A549 (cell line): ENCODE results near the gene GDF7. TPM values are rescaled to one million over a fixed set of nuclear protein-coding genes. Genes with fewer than 3 reads are reported as not detected.

Experiments used
- ATAC-seq, 2 experiments: fragments of 200-7000 bp in 1 of 2; fragments of >200 bp in 1 of 2; cut with Nextera tagmentation in 1 of 2; cut with Tn5 transposase in 1 of 2; 3 replicates each; pipeline versions ENCODE4 v1.8.0 to v1.9.1; 2018 to 2020; ENCODE audit warnings: mild to moderate bottlenecking in 1 of 2, moderate library complexity in 1 of 2
- CTCF ChIA-PET: fragments of 300-600 bp; sonication (Branson Sonifier 250); formaldehyde crosslinking; extraction: SDS; loops from one replicate; lab custom pipeline; 2021; ENCODE audit warnings: antibody characterized with exemption, inconsistent platforms; lab: Yijun Ruan, JAX
- POLR2A ChIA-PET: fragments of 350-600 bp; formaldehyde crosslinking; extraction: SDS; loops from one replicate; lab custom pipeline; 2021; ENCODE audit warnings: antibody characterized with exemption, inconsistent platforms; lab: Yijun Ruan, JAX
- DNase-seq, 2 experiments: peaks; one replicate each; pipeline versions ENCODE4 v3.0.0 to v3.0.0-alpha.2; 2011 to 2016; ENCODE audit warnings: low read depth in 1 of 2, low spot score in 1 of 2
- FAIRE-seq: peaks from 2 replicates; lab custom pipeline; 2011; peaks lifted over from hg19 to GRCh38; lab: Jason Lieb, UNC
- H3K27ac ChIP-seq, 2 experiments: fragments of >200 bp; sonication (Bioruptor Twin); formaldehyde crosslinking; 3 replicates each; pipeline ENCODE4 v1.5.1; 2016 to 2017
- H3K4me1 ChIP-seq: fragments of >200 bp; sonication (Bioruptor Twin); formaldehyde crosslinking; 3 replicates; pipeline ENCODE4 v1.6.1; 2016
- H3K4me2 ChIP-seq: fragments of >200 bp; sonication (Bioruptor Twin); formaldehyde crosslinking; 3 replicates; pipeline ENCODE4 v1.6.1; 2016
- H3K4me3 ChIP-seq: fragments of >200 bp; sonication (Bioruptor Twin); formaldehyde crosslinking; 3 replicates; pipeline ENCODE4 v1.5.1; 2016
- H3K9me3 ChIP-seq: fragments of >200 bp; sonication (Bioruptor Twin); formaldehyde crosslinking; 3 replicates; pipeline ENCODE4 v1.6.1; 2016
- CBX8 ChIP-seq: fragments of 200-600 bp; sonication (generic); IDR thresholded peaks from 2 replicates; pipeline ENCODE4 v1.6.1; 2016
- CEBPB ChIP-seq, 2 experiments: fragments of >200 bp in 1 of 2; sonication (Bioruptor Twin) in 1 of 2; formaldehyde crosslinking in 1 of 2; IDR thresholded peaks; 2 replicates each; pipeline ENCODE4 v1.6.1; 2012 to 2016
- EHF ChIP-seq: fragments of 250-450 bp; sonication (Bioruptor Pico); IDR thresholded peaks from 2 replicates; pipeline ENCODE4 v1.5.0; 2020; ENCODE audit warnings: mild to moderate bottlenecking
- EHMT2 ChIP-seq: fragments of 200-600 bp; sonication (generic); IDR thresholded peaks from 2 replicates; pipeline ENCODE4 v1.6.1; 2016; ENCODE audit warnings: antibody characterized with exemption, low read depth, mild to moderate bottlenecking, moderate library complexity
- EP300 ChIP-seq, 2 experiments: fragments of >200 bp; sonication (Bioruptor Twin); formaldehyde crosslinking; IDR thresholded peaks; 2 replicates in 1 of 2; 3 replicates in 1 of 2; pipeline ENCODE4 v1.6.1; 2016 to 2017
- ESRRA ChIP-seq: fragments of 150-350 bp; IDR thresholded peaks from 2 replicates; pipeline ENCODE4 v1.6.1; 2014; ENCODE audit warnings: mild to moderate bottlenecking, low read length, borderline replicate concordance
- FOSB ChIP-seq: fragments of 250-450 bp; sonication (Bioruptor Pico); IDR thresholded peaks from 2 replicates; pipeline ENCODE4 v1.5.0; 2020; ENCODE audit warnings: mild to moderate bottlenecking, moderate library complexity
- FOSL2 ChIP-seq, 2 experiments: fragments of 450-650 bp in 1 of 2; fragments of >200 bp in 1 of 2; sonication (Bioruptor Twin) in 1 of 2; formaldehyde crosslinking; IDR thresholded peaks; 2 replicates each; pipeline versions ENCODE4 v1.5.0 to v1.6.1; 2016 to 2020; ENCODE audit warnings: mild to moderate bottlenecking in 1 of 2, moderate library complexity in 1 of 2
- HDAC2 ChIP-seq: fragments of 200-600 bp; sonication (generic); IDR thresholded peaks from 2 replicates; pipeline ENCODE4 v1.6.1; 2016
- HEYL ChIP-seq: fragments of 250-450 bp; sonication (Bioruptor Pico); IDR thresholded peaks from 2 replicates; pipeline ENCODE4 v1.8.0; 2021; ENCODE audit warnings: mild to moderate bottlenecking, moderate library complexity
- HOXA7 ChIP-seq: fragments of 250-450 bp; sonication (Bioruptor Pico); IDR thresholded peaks from 2 replicates; pipeline ENCODE4 v1.5.0; 2020; ENCODE audit warnings: mild to moderate bottlenecking, moderate library complexity
- HOXB13 ChIP-seq: fragments of 250-450 bp; sonication (Bioruptor Pico); IDR thresholded peaks from 2 replicates; pipeline ENCODE4 v1.5.0; 2020; ENCODE audit warnings: low read depth, mild to moderate bottlenecking, moderate library complexity
- HOXB5 ChIP-seq: fragments of 250-450 bp; sonication (Bioruptor Pico); IDR thresholded peaks from 2 replicates; pipeline ENCODE4 v1.5.0; 2020; ENCODE audit warnings: mild to moderate bottlenecking, moderate library complexity
- JUNB ChIP-seq: fragments of >200 bp; sonication (Bioruptor Twin); formaldehyde crosslinking; IDR thresholded peaks from 2 replicates; pipeline ENCODE4 v1.6.1; 2016
- KDM1A ChIP-seq: fragments of 200-600 bp; sonication (generic); IDR thresholded peaks from 2 replicates; pipeline ENCODE4 v1.6.1; 2016; ENCODE audit warnings: low read depth, mild to moderate bottlenecking
- KDM5A ChIP-seq: fragments of 200-600 bp; sonication (generic); IDR thresholded peaks from 2 replicates; pipeline ENCODE4 v1.6.1; 2016; ENCODE audit warnings: antibody characterized with exemption, mild to moderate bottlenecking
- MAFK ChIP-seq: fragments of 450-650 bp; IDR thresholded peaks from 2 replicates; pipeline ENCODE4 v1.6.1; 2014; ENCODE audit not compliant: partially characterized antibody
- MAZ ChIP-seq: fragments of 150-350 bp; IDR thresholded peaks from 2 replicates; pipeline ENCODE4 v1.6.1; 2014; ENCODE audit warnings: antibody characterized with exemption, low read depth, low read length, borderline replicate concordance
- NFE2L2 ChIP-seq: fragments of 150-350 bp; conservative IDR thresholded peaks from 2 replicates; pipeline ENCODE4 v1.6.1; 2014; ENCODE audit warnings: low read length
- NR3C1 ChIP-seq: fragments of >200 bp; sonication (Bioruptor Twin); formaldehyde crosslinking; IDR thresholded peaks from 3 replicates; pipeline ENCODE4 v1.6.1; 2017
- POLR2AphosphoS2 ChIP-seq: conservative IDR thresholded peaks from 2 replicates; pipeline ENCODE4 v1.6.1; 2012; ENCODE audit warnings: low read length, improper control_type of control experiment, inconsistent platforms
- RAD21 ChIP-seq, 2 experiments: fragments of >200 bp in 1 of 2; sonication (Bioruptor Twin) in 1 of 2; formaldehyde crosslinking in 1 of 2; IDR thresholded peaks in 1 of 2; conservative IDR thresholded peaks in 1 of 2; 2 replicates in 1 of 2; 3 replicates in 1 of 2; pipeline ENCODE4 v1.6.1; 2012 to 2018; ENCODE audit warnings: inconsistent platforms in 1 of 2
- RCOR1 ChIP-seq: fragments of 150-350 bp; IDR thresholded peaks from 2 replicates; pipeline ENCODE4 v1.6.1; 2014; ENCODE audit warnings: antibody characterized with exemption, low read length, low read depth
- TP53 ChIP-seq: fragments of 250-450 bp; sonication (Bioruptor Pico); IDR thresholded peaks from 2 replicates; pipeline ENCODE4 v1.5.0; 2021; ENCODE audit warnings: mild to moderate bottlenecking, moderate library complexity
- ZFP36 ChIP-seq: fragments of 450-650 bp; IDR thresholded peaks from 2 replicates; pipeline ENCODE4 v1.6.1; 2014; ENCODE audit warnings: borderline replicate concordance; ENCODE audit not compliant: partially characterized antibody
- ZNF302 ChIP-seq: fragments of 250-450 bp; sonication (Bioruptor Pico); IDR thresholded peaks from 2 replicates; pipeline ENCODE4 v1.9.0; 2021; ENCODE audit warnings: inconsistent platforms, mild to moderate bottlenecking, moderate library complexity
- WGBS: methylation state at CpG from one replicate; pipeline ENCODE4 v1.1.6; 2017; ENCODE audit errors: missing lambda C conversion rate; 5-methylcytosine and 5-hydroxymethylcytosine counted together
- polyA plus RNA-seq, 4 experiments: library from polyadenylated mRNA; depleted of rRNA in 3 of 4; stranded (reverse); fragments of >200 nt; fragmentation: RNase III in 1 of 4; extraction: RNeasy Plus Mini Kit Qiagen cat#74134 plus additional on column Dnase treatment in 1 of 4; gene quantifications; 2 replicates in 3 of 4; 3 replicates in 1 of 4; pipeline ENCODE4 v1.2.3, GENCODE V29; 2011 to 2017
- TF ChIP-seq, protein P1 (sequence below): fragments of >200 bp; sonication (Bioruptor Twin); formaldehyde crosslinking; IDR thresholded peaks from 3 replicates; pipeline ENCODE4 v1.5.1; 2016
- TF ChIP-seq, protein P2 (sequence below): IDR thresholded peaks from 2 replicates; pipeline ENCODE4 v1.6.1; 2012
- TF ChIP-seq, protein P3 (sequence below): fragments of 450-650 bp; IDR thresholded peaks from 2 replicates; pipeline ENCODE4 v1.6.1; 2014; ENCODE audit warnings: antibody characterized with exemption

Gene GDF7
- polyA plus RNA-seq, 2 of the 4 experiments (the other 2 are of a cell fraction), result 0.03 to 0.05 TPM

DNA sequence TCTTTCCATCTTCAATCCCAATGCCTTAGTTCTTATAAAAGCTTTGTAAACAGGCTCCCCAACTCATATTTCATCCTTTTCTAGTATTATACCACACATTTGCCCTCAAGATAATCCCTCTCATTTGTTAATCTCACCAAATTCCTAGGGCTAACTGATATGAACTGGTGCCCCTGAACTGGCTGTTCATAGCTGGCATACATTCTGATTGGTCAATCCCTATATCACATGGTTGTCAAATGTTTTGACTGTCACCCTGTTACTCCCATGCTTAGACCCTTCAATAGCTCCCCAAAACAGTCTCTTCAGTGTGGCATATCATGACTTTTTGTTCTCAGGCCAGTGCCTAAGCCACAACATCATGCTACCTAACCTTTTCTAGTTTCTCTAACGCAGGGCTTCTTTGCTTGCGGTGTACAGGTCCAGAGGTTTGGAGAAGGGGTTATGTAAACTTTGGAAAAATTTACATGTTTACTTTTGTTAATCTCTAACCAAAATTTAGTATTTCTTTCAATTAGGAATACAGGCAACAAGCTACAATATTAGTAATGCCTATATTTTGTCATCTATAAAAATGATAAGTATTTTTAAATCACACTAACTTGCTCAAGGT, 30.5 kb downstream of the GDF7 start:
- ATAC-seq, result no peak
- DNase-seq, result no peak
- TF ChIP-seq ESRRA (no peak), POLR2AphosphoS2 (no peak), EHMT2 (no peak), ZFP36 (no peak), HDAC2 (no peak), HEYL (CRISPR knock-in tag) (no peak), RAD21 (conservative IDR thresholded peaks at IDR 0.05 in 1 of 2, IDR thresholded peaks at IDR 0.05 in 1 of 2) (no peak), KDM5A (no peak), HOXA7 (CRISPR knock-in tag) (no peak), FOSB (CRISPR knock-in tag) (no peak), KDM1A (no peak), NFE2L2 (no peak), HOXB13 (CRISPR knock-in tag) (no peak), MAZ (no peak), EHF (no peak)
- TF ChIP-seq, protein P1, sequence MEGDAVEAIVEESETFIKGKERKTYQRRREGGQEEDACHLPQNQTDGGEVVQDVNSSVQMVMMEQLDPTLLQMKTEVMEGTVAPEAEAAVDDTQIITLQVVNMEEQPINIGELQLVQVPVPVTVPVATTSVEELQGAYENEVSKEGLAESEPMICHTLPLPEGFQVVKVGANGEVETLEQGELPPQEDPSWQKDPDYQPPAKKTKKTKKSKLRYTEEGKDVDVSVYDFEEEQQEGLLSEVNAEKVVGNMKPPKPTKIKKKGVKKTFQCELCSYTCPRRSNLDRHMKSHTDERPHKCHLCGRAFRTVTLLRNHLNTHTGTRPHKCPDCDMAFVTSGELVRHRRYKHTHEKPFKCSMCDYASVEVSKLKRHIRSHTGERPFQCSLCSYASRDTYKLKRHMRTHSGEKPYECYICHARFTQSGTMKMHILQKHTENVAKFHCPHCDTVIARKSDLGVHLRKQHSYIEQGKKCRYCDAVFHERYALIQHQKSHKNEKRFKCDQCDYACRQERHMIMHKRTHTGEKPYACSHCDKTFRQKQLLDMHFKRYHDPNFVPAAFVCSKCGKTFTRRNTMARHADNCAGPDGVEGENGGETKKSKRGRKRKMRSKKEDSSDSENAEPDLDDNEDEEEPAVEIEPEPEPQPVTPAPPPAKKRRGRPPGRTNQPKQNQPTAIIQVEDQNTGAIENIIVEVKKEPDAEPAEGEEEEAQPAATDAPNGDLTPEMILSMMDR, result no peak
- TF ChIP-seq, protein P2, sequence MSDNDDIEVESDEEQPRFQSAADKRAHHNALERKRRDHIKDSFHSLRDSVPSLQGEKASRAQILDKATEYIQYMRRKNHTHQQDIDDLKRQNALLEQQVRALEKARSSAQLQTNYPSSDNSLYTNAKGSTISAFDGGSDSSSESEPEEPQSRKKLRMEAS, result no peak
- FAIRE-seq, result no peak
- H3K27ac ChIP-seq, result no peak overlapping the region
- no peak overlapping the region for H3K4me2 ChIP-seq
- no peaks in the 10 kb centered on the region for H3K4me1 ChIP-seq
- H3K9me3 ChIP-seq, result no peaks in the 10 kb centered on the region
- CTCF ChIA-PET, result interaction anchor here (0.8 to 2.1 kb wide), 5 partner anchors 10 to 346 kb away, joined by 3 to 7 read pairs (median 3); partner anchors contain the start of genes APOB and HS1BP3
- WGBS, result 91% methylated on average over 2 of the region's 2 CpGs
- POLR2A ChIA-PET, result no interaction called here
- no peak overlapping the region for H3K4me3 ChIP-seq

DNA sequence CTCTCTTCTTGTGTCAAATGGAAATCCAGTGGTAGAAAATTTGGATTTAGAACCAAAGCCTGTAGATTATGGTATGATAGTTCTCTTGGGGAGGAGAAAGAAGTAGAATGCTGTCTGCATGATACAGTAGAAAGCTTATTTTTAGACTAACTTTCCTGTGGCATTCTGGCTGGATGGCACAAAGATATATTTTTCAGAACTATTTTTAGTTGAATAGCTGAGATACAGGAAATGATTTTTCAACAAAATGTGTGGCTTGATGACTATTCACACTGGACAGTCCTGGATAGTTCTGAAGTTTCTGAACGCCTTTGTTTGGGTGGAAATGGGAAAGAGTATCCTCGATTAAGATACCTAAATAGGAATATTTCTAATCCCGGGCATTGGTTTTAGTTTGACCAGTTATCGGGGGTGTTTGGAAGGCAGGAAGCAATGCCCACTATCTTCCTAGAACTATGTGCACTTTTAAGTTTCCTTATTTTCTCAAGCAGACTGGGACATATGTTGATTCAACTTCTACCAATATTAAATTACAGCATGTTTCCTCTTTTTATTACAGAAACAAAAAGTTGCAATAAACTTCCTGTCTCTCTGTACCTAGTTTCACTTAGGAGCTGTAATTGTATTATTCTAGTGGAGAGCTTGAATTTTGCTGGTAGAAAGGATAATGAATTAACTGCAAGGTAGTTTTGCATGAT, 32.1 kb downstream of the GDF7 start:
- no peak overlapping the region for H3K4me2 ChIP-seq
- POLR2A ChIA-PET, result no interaction called here
- no peaks in the 10 kb centered on the region for H3K9me3 ChIP-seq
- WGBS, result 89% methylated on average over 4 of the region's 4 CpGs
- no peak overlapping the region for H3K27ac ChIP-seq
- DNase-seq, result no peak
- H3K4me1 ChIP-seq, result no peaks in the 10 kb centered on the region
- no peak for ATAC-seq
- CTCF ChIA-PET, result interaction anchor here (1.4 to 2.1 kb wide), 3 partner anchors 12 to 38 kb away, joined by 3 to 7 read pairs (median 3); no protein-coding TSS in a partner anchor
- FAIRE-seq, result no peak
- TF ChIP-seq RCOR1 (no peak), ZFP36 (no peak), FOSL2 (IDR thresholded peaks at IDR 0.05) (no peak), FOSL2 (CRISPR knock-in tag; IDR thresholded peaks at IDR 0.05) (no peak), CBX8 (no peak), CEBPB (IDR thresholded peaks at IDR 0.05) (no peak), TP53 (CRISPR knock-in tag) (no peak), EP300 (IDR thresholded peaks at IDR 0.05) (no peak), EHF (no peak), FOSB (CRISPR knock-in tag) (no peak), JUNB (no peak), ZNF302 (no peak), NR3C1 (no peak), MAFK (no peak), HOXB5 (CRISPR knock-in tag) (no peak)
- TF ChIP-seq, protein P3, sequence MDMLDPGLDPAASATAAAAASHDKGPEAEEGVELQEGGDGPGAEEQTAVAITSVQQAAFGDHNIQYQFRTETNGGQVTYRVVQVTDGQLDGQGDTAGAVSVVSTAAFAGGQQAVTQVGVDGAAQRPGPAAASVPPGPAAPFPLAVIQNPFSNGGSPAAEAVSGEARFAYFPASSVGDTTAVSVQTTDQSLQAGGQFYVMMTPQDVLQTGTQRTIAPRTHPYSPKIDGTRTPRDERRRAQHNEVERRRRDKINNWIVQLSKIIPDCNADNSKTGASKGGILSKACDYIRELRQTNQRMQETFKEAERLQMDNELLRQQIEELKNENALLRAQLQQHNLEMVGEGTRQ, result no peak
- H3K4me3 ChIP-seq, result no peak overlapping the region
